NCI-H1930 (cell line): Measurements from ENCODE around the gene SLC25A11.

ENCODE experiments used
- DNase-seq, 2 experiments: peaks; one replicate each; lab custom pipeline; 2025; lab: John Stamatoyannopoulos, UW

SLC25A11 gene

DNA sequence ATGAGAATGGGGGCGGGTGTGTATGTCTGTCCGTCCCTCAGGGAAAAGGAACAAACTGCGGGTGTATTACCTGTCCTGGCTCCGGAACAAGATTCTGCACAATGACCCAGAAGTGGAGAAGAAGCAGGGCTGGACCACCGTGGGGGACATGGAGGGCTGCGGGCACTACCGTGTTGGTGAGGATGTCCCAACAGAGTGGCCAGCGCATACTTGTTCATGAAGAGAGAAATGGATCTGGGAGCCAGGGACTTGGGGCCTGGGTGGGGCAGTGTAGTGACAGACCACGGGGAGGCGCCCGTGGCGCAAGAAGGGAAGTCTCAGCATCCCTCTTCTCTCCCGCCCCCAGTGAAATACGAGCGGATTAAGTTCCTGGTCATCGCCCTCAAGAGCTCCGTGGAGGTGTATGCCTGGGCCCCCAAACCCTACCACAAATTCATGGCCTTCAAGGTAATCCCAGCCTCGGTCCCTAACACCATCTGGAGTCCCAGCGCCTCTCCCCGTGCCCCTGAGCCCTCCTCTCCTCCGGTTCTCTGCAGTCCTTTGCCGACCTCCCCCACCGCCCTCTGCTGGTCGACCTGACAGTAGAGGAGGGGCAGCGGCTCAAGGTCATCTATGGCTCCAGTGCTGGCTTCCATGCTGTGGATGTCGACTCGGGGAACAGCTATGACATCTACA is 44.1 kb downstream of the SLC25A11 start:
- no peak for DNase-seq

- no peak for DNase-seq
Observed at GRCh38 chr17:4895121-4895520, 44.7 kb downstream of the SLC25A11 start.

DNA sequence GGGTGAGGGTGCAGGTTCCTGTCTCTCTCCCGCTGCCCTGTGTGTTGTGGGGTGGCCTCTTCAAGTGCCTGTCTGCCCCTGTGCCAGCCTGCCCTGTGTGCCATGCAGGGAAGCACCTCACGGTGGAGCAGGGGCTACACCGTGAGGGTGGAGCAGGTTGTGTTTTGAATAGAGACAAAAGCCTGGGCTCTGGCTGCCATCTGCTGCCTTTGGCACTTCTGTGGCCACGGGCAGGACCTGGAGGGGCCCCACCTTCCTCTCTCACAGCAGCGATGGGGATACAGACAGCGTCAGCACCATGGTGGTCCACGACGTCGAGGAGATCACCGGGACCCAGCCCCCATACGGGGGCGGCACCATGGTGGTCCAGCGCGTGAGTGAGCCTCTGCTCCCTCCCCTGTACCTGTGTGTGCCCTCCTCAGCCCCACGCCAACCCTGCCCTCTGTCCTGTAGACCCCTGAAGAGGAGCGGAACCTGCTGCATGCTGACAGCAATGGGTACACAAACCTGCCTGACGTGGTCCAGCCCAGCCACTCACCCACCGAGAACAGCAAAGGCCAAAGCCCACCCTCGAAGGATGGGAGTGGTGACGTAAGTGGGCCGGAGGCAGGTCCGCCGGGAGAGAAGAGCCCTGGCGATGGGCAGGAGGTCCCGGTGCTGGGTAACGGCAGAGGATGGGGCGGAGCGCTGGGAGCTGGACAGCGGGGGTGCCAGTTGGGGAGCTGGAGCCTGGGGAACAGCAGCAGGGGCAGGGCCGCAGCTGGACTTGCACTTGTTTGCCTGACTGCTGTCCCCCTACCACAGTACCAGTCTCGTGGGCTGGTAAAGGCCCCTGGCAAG is 45.9 kb downstream of the SLC25A11 start:
- no peak for DNase-seq

DNA sequence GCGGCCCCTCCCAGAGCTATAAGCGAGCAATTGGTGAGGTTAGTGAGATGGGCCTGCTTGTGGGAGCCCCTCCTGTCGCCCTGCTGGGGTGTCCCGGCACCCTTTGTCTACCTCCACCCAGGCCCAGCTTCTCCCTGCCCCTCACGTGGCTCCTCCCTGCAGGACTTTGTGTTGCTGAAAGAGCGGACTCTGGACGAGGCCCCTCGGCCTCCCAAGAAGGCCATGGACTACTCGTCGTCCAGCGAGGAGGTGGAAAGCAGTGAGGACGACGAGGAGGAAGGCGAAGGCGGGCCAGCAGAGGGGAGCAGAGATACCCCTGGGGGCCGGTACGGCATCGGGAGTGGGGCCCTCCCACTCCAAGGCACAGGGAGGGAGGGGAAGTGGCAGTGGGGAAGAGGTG is 46.6 kb downstream of the SLC25A11 start:
- DNase-seq = no peak

DNA sequence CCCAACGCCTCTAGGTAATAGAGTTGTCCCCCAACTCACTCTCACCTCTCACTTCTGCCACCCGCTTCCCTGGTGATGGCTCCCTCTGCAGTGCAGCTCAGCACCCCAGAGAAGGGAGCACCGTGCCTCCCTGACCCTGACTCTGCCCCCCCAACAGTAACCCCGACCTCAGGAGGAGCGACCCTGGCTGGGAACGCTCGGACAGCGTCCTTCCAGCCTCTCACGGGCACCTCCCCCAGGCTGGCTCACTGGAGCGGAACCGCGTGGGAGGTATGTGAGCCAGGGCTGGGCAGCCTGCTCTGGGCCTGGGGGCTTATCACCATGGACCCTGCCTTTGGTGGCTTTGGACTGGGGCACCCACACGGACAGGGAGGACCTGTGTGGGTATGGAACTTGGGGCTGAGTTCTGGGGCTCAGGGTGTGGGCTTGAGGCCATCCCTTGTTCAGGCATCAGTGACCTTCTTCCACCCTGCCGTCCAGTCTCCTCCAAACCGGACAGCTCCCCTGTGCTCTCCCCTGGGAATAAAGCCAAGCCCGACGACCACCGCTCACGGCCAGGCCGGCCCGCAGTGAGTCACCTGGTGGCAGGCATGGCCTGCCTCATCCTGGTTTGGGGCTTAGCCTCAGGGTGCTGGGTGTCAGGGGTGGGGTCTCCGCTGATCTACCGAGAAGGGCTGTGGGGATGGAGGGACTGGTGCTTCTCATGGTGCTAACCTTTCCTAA is 47.2 kb downstream of the SLC25A11 start:
- no peak for DNase-seq

DNA sequence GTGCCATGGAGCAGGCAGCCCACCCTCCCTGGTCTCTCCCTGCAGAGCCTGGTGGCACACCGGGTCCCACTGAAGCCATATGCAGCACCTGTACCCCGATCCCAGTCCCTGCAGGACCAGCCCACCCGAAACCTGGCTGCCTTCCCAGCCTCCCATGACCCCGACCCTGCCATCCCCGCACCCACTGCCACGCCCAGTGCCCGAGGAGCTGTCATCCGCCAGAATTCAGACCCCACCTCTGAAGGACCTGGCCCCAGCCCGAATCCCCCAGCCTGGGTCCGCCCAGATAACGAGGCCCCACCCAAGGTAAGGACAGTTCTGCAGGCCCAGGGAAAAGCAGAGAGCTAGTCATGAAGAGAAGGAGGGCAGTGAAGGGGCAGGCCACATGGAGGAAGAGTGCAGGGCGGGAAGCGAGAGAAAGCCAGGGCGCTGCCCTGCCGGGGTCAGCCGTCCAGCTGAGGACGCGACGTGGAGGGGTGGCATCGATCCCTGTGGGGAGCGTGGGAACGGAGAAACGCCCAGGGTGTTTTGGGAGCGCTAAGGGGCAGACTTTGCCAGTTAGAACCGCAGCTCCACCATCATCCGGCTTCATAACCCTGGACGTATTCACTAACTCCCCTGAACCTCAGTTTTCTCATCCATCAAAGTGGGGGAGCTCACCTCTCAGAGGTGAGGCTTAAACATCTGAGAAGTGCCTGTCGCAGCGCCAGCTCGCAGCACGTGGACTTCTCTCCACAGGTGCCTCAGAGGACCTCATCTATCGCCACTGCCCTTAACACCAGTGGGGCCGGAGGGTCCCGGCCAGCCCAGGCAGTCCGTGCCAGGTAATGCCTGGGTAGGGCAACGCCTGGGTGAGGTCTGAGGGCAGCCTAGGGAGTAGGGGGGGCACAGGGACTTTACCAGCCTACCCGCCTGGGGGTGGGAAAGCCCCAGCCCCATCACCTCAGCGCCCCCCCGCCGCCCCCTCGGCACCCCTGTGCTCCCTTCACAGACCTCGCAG is 48.1 kb downstream of the SLC25A11 start:
- DNase-seq = no peak

- DNase-seq = no peak
Observed at GRCh38 chr17:4887581-4887980, 52.3 kb downstream of the SLC25A11 start.
